Retina (tissue), 1 donor: ENCODE measurements around the gene UTP15.

Source experiments
- DNase-seq: peaks from one replicate; pipeline ENCODE4 v3.0.0-alpha.2; 2016

UTP15 gene

GRCh38 chr5:73565969-73566547 is 515 bp downstream of the UTP15 start:
- DNase-seq: no peak

GRCh38 chr5:73582285-73583145 is 17.0 kb downstream of the UTP15 start:
- DNase-seq: no peak

- no peak for DNase-seq
These were observed 22.4 kb downstream of the UTP15 start for GRCh38 chr5:73587923-73588322.

GRCh38 chr5:73591102-73591695 is 25.7 kb downstream of the UTP15 start:
- DNase-seq: peak; percentile 68

GRCh38 chr5:73591698-73592501 is 26.4 kb downstream of the UTP15 start:
- no peak for DNase-seq

GRCh38 chr5:73592551-73592950 is 27.0 kb downstream of the UTP15 start:
- no peak for DNase-seq

- no peak for DNase-seq
These were observed 31.3 kb downstream of the UTP15 start for GRCh38 chr5:73596705-73597328.

- DNase-seq: no peak
These were observed 33.8 kb downstream of the UTP15 start for GRCh38 chr5:73599380-73599779.

GRCh38 chr5:73603998-73604397 is 38.5 kb downstream of the UTP15 start:
- no peak for DNase-seq

GRCh38 chr5:73605223-73606087 is 39.9 kb downstream of the UTP15 start:
- no peak for DNase-seq

GRCh38 chr5:73606206-73606753 is 40.7 kb downstream of the UTP15 start:
- no peak for DNase-seq

- no peak for DNase-seq
These were observed 41.7 kb downstream of the UTP15 start for GRCh38 chr5:73607228-73607627.

GRCh38 chr5:73612799-73613198 is 47.3 kb downstream of the UTP15 start:
- no peak for DNase-seq

GRCh38 chr5:73615085-73615484 is 49.5 kb downstream of the UTP15 start:
- DNase-seq: no peak

- no peak for DNase-seq
These were observed 50.4 kb downstream of the UTP15 start for GRCh38 chr5:73615947-73616346.

GRCh38 chr5:73617510-73618279 is 52.2 kb downstream of the UTP15 start:
- DNase-seq: no peak

GRCh38 chr5:73619606-73620333 is 54.2 kb downstream of the UTP15 start:
- DNase-seq: no peak

- no peak for DNase-seq
These were observed 54.8 kb downstream of the UTP15 start for GRCh38 chr5:73620334-73620687.

GRCh38 chr5:73623060-73623459 is 57.5 kb downstream of the UTP15 start:
- DNase-seq: no peak

- no peak for DNase-seq
These were observed 58.4 kb downstream of the UTP15 start for GRCh38 chr5:73623901-73624404.
